ENCODE results near the gene VWA1.
"Not testable (repeated sequence)": the region's sequence is repeated elsewhere in the genome, so short reads cannot be mapped to it uniquely, and the experiment has no call there.

The VWA1 gene

DNA sequence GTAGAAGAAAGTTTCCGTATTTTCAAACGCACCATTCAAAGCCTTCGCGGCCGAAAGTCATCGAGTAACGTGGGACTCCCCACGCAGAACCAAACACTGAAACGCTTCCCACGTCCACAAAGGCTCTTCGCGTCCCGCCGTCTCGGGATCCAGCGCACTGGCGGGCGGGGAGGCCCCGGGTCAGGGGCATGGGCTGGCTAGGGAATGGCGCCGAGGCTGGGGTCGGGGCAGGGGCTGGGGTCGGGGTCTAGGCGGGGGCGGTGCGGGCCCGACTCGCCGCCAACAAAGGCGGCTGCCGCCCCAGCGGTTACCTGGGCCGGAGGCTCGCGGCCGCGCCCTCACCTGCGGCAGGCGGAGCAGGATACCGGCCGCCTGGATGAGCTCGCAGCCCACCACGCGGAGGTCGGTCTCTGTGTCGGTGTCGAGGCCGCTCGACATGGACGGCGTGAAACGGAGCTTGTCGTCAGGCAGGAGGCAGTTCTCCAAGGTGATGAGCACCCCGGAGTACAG lies 36.8 kb upstream of the VWA1 start:
- peak overlapping the region; percentile 80 for H3K4me3 ChIP-seq (ENCODE audit: low read length)
- peaks cover 27% of the 10 kb centered on the region for H3K4me1 ChIP-seq (ENCODE audit: control insufficient read depth, insufficient read depth, low read length)
- no peaks in the 10 kb centered on the region for H3K9me3 ChIP-seq (ENCODE audit: control insufficient read depth, low read length)
- peaks cover 18% of the 10 kb centered on the region for H3K36me3 ChIP-seq (ENCODE audit: control insufficient read depth, insufficient read depth, low read length)
- H3K27me3 ChIP-seq (ENCODE audit: control insufficient read depth, insufficient read depth, low read length): no peaks in the 10 kb centered on the region
- peak overlapping the region; percentile 87 for H3K9ac ChIP-seq (ENCODE audit: low read length)

DNA sequence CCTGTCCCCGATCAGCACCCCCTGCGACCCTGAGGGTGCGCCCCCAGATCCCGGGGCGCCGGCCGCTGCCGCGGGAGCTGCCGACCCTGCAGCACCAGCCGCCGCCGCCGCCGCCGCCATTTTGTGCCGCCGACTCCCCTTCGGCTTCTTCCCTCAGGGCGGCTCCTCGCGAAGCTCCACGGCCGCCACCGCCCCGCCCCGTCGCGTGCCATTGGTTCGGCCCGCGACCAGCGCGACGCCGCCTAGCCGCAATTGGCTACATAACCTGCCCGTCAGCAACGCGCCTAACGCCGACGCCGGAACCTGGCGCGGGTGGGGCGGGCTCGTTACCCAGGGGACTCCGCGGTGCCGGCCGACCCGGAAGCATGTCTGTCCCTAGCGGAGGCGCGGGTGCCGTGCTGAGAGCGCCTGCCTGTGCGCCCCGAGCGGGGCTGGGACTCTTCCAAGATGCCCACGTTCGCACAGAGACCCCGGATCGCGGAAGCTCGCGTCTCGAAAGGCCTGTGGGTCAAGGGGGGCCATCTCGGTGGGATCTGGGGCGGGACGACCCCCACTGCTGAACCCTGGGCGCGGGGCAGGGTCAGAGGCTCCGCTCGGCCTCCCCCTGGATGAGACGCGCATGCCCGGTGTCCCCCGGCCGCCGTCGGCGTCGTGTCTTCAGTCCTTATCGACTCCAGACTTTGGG lies 36.2 kb upstream of the VWA1 start, which contains the start of gene CCNL2:
Gene CCNL2 (minus strand): TSS at position 149 of the 685 bp plus-strand sequence. CDS start 29 bp downstream, at position 120.
- Histone ChIP-seq H3K4me1 (ENCODE audit: control insufficient read depth, insufficient read depth, low read length) (peaks cover 27% of the 10 kb centered on the region), H3K9me3 (ENCODE audit: control insufficient read depth, low read length) (no peaks in the 10 kb centered on the region), H3K4me3 (ENCODE audit: low read length) (peak within 1 kb of the TSS; percentile 95), H3K27me3 (ENCODE audit: control insufficient read depth, insufficient read depth, low read length) (no peaks in the 10 kb centered on the region), H3K36me3 (ENCODE audit: control insufficient read depth, insufficient read depth, low read length) (peaks cover 12% of the 10 kb centered on the region), H3K9ac (ENCODE audit: low read length) (peak within 1 kb of the TSS; percentile 93)

DNA sequence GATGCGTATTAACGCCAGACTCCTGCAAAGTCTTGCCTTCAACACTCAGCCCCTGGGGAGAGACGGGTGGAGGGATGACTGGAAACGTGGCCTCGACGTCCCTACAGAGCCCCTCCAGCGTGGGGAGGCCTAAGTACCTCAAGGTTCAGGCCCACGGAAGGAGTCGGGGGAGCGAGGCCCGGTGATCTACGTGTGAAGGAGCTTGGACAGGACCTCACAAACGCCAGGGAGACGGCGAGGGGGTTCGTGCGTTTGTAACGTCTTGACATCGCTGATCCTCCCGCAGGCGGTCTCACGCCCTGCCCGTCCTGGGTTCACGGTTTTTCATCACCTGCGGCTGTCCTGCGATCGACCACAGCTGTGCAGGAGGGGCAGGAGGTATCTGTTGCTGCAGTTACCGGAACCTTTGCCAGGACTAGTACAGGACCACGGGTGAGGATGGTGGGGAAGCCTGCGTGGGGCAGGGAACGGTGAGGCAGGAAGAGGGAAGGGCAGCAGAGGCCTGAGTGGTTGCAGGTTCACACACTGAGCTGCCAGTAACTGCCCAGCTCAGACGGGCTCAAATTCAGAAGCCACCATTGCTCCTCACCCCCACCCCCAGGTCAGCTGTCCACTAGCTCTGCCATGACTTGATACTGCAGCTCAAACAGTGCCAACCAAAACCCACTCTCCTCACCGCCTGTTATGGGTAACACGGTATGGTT lies 35.5 kb upstream of the VWA1 start:
- Histone ChIP-seq H3K9ac (ENCODE audit: low read length) (peak overlapping the region; percentile 93), H3K27me3 (ENCODE audit: control insufficient read depth, insufficient read depth, low read length) (no peaks in the 10 kb centered on the region), H3K4me3 (ENCODE audit: low read length) (peak overlapping the region; percentile 95), H3K36me3 (ENCODE audit: control insufficient read depth, insufficient read depth, low read length) (peaks cover 11% of the 10 kb centered on the region), H3K9me3 (ENCODE audit: control insufficient read depth, low read length) (no peaks in the 10 kb centered on the region), H3K4me1 (ENCODE audit: control insufficient read depth, insufficient read depth, low read length) (peaks cover 27% of the 10 kb centered on the region)

DNA sequence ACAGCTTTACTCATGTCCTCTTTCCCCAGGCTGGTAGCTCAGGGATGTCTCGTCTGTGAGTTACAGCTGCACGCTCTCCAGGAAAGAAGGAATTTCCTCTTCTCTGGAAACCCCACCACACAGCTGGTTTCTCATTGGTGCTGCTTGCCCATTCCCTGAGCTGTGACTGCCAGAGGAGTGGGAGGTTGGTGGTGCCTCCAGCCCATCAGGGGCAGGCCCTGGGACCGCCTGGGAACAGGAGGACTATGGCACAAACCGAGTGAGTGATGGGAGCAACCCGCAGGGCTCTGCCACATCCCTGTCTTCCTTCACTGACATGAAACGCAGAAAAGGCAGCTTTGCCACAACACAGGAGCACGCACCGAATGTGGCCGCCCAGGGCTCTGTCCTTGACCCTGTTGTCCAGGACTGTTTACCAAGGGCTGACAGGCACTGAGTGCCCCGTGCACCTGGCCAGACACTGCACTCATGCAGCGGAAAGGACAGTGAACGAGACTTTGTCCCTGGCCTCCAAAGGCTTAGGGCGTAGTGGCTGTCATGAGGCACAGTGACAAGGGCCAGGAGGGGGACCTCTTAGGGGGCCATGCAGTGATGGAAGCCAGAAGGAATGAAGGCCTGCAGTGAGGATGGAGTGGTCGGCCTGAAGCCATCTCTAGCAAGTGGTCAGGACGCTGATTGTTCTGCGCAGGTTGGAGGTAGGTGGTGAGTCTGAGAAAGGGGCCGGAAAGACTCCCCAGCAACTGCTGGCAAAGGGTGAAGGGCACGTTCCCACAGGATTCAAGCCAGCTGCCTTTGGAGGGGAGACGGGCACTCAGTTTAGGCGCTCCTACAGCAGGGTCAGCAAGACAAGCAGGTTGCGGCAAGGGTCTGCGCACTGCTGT lies 34.7 kb upstream of the VWA1 start:
- H3K9me3 ChIP-seq (ENCODE audit: control insufficient read depth, low read length): no peaks in the 10 kb centered on the region
- no peaks in the 10 kb centered on the region for H3K27me3 ChIP-seq (ENCODE audit: control insufficient read depth, insufficient read depth, low read length)
- peaks cover 18% of the 10 kb centered on the region for H3K36me3 ChIP-seq (ENCODE audit: control insufficient read depth, insufficient read depth, low read length)
- peaks cover 27% of the 10 kb centered on the region for H3K4me1 ChIP-seq (ENCODE audit: control insufficient read depth, insufficient read depth, low read length)
- peak overlapping the region; percentile 93 for H3K9ac ChIP-seq (ENCODE audit: low read length)
- peak overlapping the region; percentile 95 for H3K4me3 ChIP-seq (ENCODE audit: low read length)

DNA sequence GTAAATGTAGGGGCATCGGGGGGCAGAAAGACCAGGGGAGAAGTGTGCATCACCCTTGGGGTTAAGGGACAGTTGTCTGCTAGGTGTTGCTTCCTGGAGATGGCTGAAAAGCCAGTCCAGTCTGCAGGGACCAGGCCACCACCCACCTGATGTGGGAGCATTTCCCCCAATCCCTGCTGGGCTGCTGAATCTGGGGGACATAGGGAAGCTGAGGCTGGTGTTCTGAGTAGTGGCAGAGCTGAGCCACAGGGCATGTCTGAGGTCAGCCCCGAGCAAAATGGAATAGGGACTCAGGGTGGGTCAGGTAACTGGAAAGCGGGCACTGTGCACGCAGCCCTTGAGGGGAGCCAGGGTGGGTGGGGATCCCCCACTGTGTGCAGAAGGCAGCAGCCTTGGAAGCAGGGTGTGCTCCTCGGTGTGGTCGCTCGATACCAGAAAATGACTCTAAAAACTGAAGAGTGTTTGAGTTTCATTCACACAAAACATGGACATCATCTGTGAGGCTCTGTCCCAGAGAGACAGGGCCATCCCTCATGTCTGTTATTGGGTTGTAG lies 34.0 kb upstream of the VWA1 start:
- H3K9me3 ChIP-seq (ENCODE audit: control insufficient read depth, low read length): no peaks in the 10 kb centered on the region
- H3K9ac ChIP-seq (ENCODE audit: low read length): no peak overlapping the region
- no peaks in the 10 kb centered on the region for H3K27me3 ChIP-seq (ENCODE audit: control insufficient read depth, insufficient read depth, low read length)
- H3K36me3 ChIP-seq (ENCODE audit: control insufficient read depth, insufficient read depth, low read length): peaks cover 18% of the 10 kb centered on the region
- H3K4me1 ChIP-seq (ENCODE audit: control insufficient read depth, insufficient read depth, low read length): peaks cover 34% of the 10 kb centered on the region
- no peak overlapping the region for H3K4me3 ChIP-seq (ENCODE audit: low read length)

DNA sequence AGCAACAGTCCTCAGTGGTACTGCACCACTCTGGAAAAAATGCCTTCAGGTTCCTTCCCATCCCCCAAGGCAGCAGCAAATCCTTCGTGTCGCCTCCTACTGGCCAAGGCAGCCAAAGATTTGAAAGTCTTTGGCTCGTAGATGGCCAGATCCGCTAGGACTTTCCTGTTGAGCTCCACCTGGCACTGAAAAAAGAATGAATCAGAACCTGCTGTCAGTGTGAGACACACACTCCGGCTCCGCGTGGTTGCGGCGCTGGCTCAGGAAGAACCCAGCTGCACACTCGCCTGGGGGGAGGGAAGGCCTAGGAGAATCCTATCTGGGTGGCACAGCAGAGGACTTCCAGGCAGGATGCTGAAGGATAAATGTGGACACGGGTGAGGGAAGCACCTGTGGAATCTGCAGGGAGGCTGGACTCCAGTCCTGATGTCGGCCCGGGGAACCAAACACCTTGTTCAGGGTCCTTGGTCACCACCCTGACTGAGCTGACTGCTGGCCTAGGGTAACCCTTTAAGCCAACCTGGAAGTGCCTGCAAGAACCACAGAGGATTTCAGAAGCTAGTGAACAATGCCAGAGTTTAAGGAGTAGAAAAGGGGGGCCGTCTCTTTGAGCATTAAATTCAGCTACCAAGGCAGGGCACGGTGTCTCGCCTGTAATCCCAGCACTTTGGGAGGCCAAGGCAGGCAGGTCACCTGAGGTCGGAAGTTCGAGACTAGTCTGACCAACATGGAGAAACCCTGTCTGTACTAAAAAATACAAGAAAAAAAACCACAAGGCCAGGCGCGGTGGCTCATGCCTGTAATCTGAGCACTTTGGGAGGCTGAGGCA lies 33.2 kb upstream of the VWA1 start:
- H3K27me3 ChIP-seq (ENCODE audit: control insufficient read depth, insufficient read depth, low read length): no peaks in the 10 kb centered on the region
- H3K9ac ChIP-seq (ENCODE audit: low read length): no peak overlapping the region
- no peaks in the 10 kb centered on the region for H3K9me3 ChIP-seq (ENCODE audit: control insufficient read depth, low read length)
- peaks cover 31% of the 10 kb centered on the region for H3K4me1 ChIP-seq (ENCODE audit: control insufficient read depth, insufficient read depth, low read length)
- peaks cover 16% of the 10 kb centered on the region for H3K36me3 ChIP-seq (ENCODE audit: control insufficient read depth, insufficient read depth, low read length)
- no peak overlapping the region for H3K4me3 ChIP-seq (ENCODE audit: low read length)

DNA sequence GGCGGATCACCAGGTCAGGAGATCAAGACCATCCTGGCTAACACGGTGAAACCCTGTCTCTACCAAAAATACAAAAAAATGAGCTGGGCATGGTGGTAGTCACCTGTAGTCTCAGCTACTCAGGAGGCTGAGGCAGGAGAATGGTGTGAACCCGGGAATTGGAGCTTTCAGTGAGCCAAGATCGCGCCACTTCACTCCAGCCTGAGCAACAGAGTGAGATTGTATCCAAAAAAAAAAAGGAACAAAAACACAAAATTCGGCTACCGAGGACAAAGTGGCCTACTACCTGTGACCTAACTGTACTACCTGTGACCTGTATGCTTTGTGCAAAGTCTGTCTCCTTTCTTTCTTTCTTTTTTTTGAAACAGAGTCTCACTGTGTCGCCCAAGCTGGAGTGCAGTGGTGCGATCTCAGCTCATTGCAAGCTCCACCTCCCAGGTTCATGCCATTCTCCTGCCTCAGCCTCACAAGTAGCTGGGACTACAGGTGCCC lies 32.5 kb upstream of the VWA1 start:
- H3K4me3 ChIP-seq (ENCODE audit: low read length); H3K27me3 ChIP-seq (ENCODE audit: control insufficient read depth, insufficient read depth, low read length); H3K36me3 ChIP-seq (ENCODE audit: control insufficient read depth, insufficient read depth, low read length); H3K9me3 ChIP-seq (ENCODE audit: control insufficient read depth, low read length); H3K9ac ChIP-seq (ENCODE audit: low read length): not testable (repeated sequence)
- peaks cover 25% of the 10 kb centered on the region for H3K4me1 ChIP-seq (ENCODE audit: control insufficient read depth, insufficient read depth, low read length)

DNA sequence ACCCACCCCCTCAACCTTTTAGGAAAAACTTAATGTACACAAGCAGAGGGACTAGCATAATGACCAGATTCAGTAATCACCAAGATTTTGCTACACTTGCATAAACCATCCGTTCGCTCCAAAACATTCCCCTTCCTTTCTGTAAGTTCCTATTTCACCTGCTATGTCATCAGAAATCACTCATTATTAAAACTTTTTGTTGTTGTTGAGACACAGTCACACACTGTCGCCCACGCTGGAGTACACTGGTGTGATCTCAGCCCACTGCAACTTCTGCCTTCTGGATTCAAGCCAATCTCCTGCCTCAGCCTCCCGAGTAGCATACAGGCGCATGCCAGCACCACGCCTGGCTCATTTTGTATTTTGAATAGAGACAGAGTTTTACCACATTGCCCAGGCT lies 31.8 kb upstream of the VWA1 start:
- no peak overlapping the region for H3K9ac ChIP-seq (ENCODE audit: low read length)
- peaks cover 7% of the 10 kb centered on the region for H3K36me3 ChIP-seq (ENCODE audit: control insufficient read depth, insufficient read depth, low read length)
- H3K27me3 ChIP-seq (ENCODE audit: control insufficient read depth, insufficient read depth, low read length): no peaks in the 10 kb centered on the region
- H3K9me3 ChIP-seq (ENCODE audit: control insufficient read depth, low read length): no peaks in the 10 kb centered on the region
- no peak overlapping the region for H3K4me3 ChIP-seq (ENCODE audit: low read length)
- peaks cover 27% of the 10 kb centered on the region for H3K4me1 ChIP-seq (ENCODE audit: control insufficient read depth, insufficient read depth, low read length)

DNA sequence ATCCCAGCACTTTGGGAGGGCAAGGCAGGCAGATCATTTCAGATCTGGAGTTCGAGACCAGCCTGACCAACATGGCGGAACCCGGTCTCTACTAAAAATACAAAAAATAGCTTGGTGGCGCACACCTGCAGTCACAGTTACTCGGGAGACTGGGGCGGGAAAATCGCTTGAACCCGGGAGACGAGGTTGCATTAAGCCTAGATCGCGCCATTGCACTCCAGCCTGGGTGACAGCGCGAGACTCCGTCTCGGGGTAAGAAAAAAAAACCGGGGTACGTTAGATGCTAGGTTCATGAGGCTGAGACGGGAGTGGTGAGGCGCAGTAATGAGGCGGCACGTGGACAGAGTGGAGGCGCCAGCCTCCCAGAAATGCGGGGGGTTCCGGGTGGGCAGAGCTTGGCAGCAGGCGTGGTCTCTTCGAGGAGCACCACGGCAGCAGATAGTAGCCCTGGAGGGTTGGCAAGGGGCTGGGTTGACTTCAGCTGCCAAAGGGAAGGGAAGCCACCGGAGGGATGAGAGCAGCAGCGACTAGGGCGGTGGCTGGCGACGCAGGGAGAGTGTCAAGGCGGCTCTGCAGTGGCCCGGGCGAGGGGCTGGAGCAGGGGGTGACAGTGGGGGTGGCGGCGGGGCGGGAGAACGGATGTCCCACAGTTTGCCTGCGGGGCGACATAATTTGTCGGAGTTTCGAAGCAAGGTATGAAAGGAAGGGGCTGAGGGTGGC lies 29.2 kb upstream of the VWA1 start:
- peaks cover 7% of the 10 kb centered on the region for H3K36me3 ChIP-seq (ENCODE audit: control insufficient read depth, insufficient read depth, low read length)
- H3K27me3 ChIP-seq (ENCODE audit: control insufficient read depth, insufficient read depth, low read length): no peaks in the 10 kb centered on the region
- H3K9ac ChIP-seq (ENCODE audit: low read length): peak overlapping the region; percentile 91
- H3K4me3 ChIP-seq (ENCODE audit: low read length): peak overlapping the region; percentile 97
- peaks cover 16% of the 10 kb centered on the region for H3K4me1 ChIP-seq (ENCODE audit: control insufficient read depth, insufficient read depth, low read length)
- no peaks in the 10 kb centered on the region for H3K9me3 ChIP-seq (ENCODE audit: control insufficient read depth, low read length)

DNA sequence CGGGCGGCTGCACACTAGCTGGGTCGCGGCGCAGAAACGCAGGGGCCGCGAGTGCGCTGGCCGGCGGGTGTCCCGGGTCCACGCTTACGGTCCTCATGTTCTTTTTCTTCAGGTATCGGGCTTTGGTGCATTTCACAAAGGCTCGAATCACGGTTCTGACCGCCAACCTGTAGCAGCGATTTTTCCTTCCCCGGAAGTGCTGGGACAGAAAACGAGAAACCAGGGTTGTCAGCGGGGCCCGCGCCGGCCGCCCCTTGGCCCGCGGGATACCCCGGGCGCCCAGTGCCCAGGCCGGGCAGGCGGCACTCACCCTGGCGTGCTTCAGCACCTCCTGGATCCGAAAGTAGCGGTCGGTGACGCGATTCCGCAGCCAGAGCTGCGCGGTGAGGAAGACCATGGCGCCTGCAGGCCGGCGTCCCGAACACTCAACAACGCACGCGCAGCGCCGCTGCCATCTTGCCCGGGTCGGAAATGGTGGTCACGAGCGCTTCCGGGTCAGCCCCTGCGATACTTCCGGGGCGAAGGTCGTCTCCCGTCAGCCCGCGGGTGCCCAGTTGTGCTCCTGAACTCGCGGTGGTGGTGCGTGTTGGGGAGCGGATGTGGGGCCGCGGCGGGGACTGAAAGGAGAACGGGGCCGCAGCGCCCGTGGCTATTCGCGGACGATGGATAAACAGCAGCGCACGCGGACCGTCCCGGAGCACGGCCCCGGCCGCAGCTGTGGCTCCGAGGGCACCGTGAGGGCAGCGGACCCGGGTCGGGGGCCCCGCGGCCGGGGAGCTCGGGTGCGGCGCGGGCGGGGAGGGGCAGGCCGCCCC lies 28.5 kb upstream of the VWA1 start, which contains the start of gene MRPL20:
Gene MRPL20 (minus strand): TSS at position 473 of the 815 bp plus-strand sequence. CDS start 76 bp downstream, at position 397.
- peaks cover 7% of the 10 kb centered on the region for H3K36me3 ChIP-seq (ENCODE audit: control insufficient read depth, insufficient read depth, low read length)
- H3K4me3 ChIP-seq (ENCODE audit: low read length): peak within 1 kb of the TSS; percentile 97
- peaks cover 16% of the 10 kb centered on the region for H3K4me1 ChIP-seq (ENCODE audit: control insufficient read depth, insufficient read depth, low read length)
- H3K27me3 ChIP-seq (ENCODE audit: control insufficient read depth, insufficient read depth, low read length): no peaks in the 10 kb centered on the region
- H3K9ac ChIP-seq (ENCODE audit: low read length): peak within 1 kb of the TSS; percentile 91
- no peaks in the 10 kb centered on the region for H3K9me3 ChIP-seq (ENCODE audit: control insufficient read depth, low read length)
